ENCODE measurements around the gene ASIC4.

The ASIC4 gene

DNA sequence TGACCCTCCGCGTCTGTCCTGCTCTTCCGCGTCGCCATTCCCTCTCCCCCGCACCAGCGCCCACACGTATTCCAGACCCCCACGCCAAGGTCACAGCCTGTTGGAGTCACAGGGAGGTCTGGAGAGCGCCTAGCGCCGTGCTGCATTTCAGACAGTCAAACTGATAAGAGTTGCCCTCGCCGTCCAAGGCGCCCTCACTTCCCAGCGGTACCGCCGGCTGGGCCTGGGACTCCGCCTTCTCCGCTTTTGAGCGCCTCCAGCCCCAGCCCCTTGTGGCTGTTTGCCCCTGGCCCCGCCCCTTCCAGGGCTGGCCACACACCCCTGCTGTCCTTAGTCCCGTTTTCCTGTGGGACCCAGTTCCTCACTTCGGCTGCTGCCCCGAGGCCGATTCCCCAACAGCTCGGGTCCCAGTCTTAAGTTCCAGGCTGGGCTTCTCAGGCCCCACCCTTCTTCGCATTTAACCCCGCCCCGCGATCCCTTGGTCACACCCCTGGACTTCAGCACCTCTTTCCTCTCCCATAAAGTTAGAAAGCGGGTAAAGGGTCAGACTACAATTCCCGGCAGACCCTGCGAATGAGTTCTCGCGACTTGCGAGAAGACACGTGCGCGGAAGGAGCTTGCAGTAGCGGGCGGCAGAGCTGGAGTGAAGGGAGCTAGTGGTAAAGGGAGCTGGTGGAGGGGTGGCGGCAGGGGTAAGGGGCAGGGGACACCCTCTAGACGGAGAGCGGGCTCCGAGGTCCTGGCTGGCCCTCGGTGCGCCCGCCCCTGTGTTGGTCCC is 15.8 kb upstream of the ASIC4 start, which contains the start of gene GMPPA:
TSS of gene GMPPA (plus strand) at position 612 of the 778 bp plus-strand sequence. CDS start 1,085 bp downstream, outside the sequence.
- DNase-seq: peak; percentile 93 to 94

DNA sequence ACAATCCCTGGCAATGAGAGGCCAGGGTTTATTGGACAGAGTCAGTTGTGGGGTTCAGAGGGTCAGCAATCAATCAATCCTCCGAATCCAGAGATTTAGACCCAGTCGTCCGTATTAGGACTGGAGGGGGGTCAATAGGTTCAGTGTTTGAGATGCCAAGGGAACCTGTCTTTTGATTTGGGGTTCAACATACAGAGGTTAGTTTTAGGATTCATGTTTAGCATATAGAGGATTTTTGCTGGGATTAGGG is 15.3 kb upstream of the ASIC4 start:
- DNase-seq: no peak

DNA sequence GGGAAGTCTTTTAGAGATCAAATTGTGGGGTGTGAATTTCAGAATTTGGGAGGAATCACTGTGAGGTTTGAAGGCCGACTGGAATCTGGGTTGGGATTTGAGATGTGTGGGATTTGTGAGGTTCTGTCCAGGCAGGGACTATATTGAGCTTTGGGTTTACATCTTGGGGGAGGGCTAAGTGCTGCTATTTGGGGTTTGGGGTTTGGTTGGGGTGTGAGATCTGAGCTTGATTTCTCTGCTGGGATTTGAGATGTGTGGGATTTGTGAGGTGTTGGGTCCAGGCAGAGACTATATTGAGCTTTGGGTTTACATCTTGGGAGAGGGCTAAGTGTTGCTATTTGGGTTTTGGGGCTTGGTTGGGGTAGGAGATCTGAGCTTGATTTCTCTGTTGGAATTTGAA is 14.7 kb upstream of the ASIC4 start:
- DNase-seq: no peak

DNA sequence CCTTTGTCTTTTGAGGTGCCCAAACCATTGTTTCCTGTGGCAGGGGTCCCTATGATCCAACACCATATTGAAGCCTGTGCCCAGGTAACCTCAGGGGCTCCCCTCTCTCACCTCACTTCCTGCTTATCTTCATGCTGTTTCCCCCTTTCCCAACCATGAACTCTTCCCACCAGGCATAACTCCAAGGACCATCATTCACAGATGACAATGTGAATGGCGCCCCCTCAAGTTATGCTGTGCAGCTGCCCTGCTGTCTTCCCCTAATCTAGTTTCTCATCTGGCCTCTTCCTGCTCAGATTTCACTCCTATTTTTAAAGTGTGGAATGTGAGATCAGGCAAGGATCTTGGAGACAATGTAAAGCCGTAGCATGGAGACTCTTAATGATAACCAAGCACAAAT is 14.1 kb upstream of the ASIC4 start:
- DNase-seq: no peak

DNA sequence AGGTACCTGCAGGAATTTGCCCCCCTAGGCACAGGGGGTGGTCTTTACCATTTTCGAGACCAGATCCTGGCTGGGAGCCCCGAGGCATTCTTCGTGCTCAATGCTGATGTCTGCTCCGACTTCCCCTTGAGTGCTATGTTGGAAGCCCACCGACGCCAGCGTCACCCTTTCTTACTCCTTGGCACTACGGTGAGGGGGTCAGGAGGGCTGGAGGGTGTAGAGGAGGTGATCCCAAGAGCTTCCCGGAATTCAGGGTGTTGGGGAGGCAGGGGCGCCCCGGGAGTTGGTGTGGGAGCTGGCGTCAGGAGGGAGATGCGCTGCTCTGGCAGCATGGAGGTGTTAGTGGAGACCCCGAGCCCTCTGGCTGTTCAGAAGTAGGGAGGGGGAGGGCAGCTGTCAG is 12.4 kb upstream of the ASIC4 start:
- no peak for DNase-seq

DNA sequence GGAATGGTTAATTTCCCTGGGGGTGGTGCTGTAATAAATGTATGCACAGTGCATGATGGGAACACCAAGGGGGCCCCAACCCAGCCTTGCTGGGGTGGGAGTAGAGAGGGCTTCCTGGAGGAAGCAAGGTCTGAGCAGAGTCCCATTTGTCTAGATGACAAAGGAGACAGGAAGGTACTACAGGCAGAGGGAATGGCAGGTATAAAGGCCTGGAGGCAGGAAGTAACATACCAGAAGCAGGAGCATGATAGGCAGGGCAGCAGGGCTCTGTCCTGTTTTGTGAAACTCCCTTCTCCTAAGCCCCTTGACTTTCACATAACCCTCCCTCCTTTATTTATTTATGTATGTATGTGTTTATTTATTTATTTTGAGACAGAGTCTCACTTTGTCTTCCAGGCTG is 11.7 kb upstream of the ASIC4 start:
- DNase-seq: no peak

DNA sequence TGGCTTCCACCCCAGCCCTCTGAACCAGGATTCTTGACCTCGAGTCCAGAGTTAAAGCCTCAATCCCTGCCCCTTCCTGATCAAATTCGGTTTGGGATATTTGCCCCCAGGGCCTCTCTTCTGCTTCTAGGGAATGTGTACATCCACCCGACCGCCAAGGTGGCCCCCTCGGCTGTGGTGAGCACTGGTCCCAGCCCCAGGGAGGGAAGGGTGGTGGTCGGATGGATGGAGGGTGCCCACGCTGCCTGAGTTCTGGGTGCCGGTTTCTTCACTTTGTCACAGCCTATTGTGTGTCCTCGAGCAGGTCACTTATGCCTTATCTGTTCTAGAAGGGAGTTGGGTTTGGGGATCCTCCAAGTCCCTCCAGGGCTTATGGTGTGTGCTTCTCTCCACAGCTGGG is 8.7 kb upstream of the ASIC4 start:
- DNase-seq: no peak

DNA sequence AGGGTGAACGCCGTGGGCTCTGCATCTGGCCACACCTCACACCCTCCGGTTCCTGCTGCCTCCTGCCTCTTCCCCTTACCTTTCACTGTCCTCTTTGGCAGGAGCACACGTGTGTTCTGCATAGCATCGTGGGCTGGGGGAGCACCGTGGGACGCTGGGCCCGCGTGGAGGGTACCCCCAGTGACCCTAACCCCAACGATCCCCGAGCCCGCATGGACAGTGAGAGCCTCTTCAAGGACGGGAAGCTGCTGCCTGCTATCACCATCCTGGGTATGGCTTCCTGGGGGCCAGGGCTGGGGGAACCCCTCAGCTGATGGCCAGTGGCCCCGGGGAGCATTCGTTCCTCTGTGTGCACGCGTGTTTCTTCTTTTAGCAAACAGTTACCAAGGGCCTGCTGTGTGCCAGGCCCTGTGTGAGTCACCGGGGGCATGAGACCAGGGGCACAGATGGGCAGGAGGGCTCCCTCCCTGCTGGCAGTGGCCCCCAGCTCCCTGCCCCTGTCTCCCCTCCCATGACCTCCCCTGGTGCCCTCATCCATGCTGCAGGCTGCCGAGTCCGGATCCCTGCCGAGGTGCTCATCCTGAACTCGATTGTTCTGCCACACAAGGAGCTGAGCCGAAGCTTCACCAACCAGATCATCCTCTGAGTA is 8.0 kb upstream of the ASIC4 start:
- no peak for DNase-seq

DNA sequence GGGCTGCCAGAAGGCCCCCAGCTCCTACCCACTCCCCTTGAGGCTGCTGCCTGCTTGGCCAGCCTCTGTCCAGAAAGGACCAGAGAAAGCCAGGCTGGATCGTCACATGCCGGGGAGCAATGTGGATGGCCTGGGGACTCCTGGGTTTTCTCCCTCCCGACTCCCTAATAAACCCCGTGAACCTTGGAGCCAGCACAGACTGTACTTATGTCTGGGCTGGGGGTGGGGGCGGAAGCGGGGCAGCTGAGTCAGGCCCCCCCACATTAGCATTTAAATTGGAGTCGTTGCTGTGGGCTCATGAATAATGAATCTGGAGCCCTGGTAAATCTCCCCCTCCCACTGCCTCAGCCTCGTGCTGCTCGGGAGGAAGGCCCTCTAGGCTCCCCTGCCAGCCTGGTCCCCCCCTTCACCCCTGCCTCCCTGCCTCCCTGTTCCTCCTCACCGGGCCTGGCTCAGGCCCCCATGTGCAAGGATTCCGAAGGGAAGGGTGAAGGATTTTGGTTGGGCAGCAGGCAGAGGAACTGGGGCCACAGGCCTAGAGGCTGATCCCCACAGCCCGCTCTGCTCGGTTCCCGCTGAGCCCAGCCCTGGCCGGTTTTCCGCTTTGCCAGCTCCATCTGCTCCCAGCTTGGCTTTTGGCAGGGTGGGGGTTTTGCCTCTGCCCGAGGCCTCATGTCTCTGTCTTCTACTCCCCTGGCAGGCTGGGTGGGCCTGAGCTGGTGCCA is 7.3 kb upstream of the ASIC4 start:
- DNase-seq: no peak

DNA sequence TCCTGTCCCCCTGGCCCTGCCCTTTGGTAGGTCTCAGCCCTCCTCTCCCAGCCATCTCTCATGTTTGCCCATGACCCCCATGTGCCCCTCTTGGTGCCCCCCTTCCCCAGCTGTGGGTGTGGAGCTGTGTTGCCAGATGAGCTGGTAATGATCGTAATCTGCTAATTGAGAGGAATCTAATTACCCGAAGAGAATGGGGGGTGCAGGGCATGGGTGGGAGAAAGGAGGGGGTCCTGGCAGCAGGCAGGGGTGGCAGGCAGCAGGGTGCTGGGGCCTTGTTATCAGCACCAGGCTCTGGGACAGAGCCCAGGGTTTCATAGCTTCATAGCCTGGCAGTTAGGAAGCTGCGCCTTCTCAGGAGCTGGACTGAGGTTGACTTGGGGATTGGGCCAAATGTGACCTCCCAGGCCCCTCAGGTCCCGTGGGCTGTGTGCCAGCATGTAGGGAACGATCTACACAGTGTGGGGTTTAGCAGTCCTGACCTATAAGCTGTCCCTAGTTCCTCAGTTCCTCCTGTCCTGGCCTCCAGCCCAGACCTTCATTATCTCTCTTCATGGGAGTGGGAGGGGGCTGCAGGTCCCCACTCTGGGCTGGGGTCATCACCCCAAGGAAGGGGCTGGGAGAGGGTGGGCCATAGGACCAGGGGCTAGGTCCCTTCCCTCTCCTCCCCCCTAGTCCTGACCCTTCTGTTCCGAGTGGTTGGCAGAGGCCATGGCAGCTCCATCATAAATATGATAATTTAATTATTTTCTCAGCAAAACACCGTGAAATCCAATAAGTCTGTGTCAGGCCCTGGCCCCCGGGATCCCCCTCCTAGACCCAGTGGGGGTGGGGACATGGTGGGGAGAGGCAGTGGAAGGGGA is 6.5 kb upstream of the ASIC4 start:
- DNase-seq: no peak

DNA sequence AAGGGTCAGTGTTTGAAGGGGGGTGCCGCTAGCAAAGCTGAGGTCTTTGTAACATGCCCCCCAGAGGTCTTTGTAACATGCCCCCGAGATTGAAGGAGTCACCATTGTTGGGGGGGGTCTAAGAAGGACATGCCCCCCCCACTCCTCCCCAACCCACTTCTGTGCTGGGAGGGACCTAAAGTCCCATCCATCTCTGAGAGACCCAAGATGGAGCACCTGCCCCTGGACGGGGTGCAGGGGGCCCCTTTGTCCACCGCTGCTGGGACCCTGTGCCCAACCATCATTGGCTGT is 5.9 kb upstream of the ASIC4 start:
- no peak for DNase-seq

DNA sequence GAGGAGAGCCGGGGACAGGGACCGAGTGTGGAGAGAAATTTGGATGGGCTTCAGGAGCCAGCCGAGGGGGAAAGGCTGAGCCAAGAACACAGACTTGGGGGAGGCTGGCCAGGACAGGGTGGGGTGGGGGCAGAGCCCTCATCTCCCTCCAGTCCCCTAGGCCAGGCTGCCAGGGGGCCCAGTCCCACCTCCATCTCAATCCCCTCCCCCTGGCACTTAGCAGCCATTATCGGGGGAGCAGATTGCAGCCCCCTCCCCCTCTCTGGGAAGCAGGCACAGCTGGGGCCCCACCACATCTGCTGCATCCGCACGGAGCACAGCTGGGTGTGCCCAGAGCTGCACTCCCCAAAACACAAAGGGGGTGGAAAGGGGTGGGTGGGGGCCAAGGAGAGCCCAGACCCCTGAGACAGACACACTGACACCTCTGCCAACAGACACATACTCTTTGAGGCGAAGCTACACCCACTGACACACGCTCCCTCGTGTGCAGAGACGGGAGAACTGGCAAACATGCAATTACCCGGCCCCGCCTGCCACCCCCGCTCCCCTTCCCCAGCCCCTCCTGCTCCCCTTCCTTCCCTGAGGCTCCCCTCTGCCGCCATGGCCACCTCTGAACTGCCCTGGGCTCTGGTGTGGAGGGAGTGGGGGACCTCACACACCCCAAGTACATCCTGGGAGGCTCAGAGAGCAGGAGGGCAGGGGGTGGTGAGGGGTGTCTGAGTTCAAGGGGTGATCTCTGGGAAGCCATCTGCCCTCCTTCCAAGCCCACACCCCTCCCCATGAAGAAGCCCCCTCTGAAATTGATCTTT is 5.1 kb upstream of the ASIC4 start:
- DNase-seq: no peak

DNA sequence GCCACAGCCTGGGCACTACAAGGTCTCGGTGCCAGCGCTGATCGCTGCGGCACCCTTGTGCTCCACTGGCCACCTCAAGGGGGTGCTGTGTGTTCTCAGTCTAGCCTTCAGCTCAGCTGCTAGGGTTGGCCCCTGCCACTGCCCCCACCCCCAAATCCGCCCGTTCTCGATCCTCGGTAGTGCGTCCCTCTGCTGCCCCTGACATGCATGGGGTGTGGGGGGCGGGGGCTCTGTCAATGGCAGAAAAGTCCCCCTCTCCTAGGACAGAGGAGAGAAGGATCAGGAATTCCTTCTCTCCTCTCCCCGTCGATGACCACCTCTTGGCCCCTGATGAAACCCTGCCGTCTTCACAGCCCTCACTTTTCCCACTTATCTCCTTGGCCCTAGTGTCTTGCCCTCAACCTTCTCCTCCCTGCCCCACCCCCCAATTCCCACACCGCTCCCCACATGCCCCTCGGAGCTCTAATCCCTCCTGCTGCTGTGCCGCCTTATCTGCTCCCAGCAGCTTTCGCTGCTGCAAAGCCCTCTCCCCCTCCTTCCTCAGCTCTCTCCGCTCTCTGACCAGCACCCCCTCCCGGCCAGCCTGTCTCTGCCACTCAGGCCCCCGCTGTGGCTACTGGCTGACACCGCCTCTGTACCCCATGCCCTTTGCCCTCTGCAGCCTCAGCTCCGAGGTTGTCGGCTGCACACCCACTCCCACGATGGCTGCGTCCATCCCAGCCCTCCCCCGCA is 4.3 kb upstream of the ASIC4 start:
- peak; percentile 57 to 61 for DNase-seq

DNA sequence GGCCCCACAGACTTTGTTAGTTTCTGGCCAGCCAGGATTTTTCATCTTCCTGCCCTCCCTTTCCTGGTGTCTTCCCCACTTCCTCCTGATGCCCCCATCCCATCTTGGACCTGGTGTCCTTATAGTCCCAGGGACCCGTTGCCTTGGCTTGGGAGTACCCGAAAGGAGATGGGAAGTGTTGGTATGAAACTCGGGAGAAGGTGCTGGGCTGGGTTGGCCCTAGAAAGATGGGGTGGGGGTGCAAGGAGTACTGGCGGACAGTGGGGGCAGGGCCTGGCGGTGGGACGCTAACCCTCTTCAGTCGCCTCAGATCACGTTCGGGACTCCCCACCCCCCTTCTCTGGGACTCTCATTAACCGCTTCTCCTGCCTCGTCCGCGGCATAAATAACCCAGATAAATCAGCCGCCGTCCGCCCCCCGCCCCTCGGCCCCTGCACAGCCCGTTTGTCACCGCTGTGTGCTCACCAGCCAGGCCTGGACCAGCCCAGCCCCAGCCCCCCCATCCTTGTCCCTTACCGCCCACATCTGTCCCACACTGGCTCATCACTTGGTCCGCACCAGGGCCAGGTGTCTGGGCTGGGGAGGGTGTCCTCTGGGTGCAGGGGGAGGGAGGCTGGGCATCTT is 3.7 kb upstream of the ASIC4 start:
- DNase-seq: no peak

DNA sequence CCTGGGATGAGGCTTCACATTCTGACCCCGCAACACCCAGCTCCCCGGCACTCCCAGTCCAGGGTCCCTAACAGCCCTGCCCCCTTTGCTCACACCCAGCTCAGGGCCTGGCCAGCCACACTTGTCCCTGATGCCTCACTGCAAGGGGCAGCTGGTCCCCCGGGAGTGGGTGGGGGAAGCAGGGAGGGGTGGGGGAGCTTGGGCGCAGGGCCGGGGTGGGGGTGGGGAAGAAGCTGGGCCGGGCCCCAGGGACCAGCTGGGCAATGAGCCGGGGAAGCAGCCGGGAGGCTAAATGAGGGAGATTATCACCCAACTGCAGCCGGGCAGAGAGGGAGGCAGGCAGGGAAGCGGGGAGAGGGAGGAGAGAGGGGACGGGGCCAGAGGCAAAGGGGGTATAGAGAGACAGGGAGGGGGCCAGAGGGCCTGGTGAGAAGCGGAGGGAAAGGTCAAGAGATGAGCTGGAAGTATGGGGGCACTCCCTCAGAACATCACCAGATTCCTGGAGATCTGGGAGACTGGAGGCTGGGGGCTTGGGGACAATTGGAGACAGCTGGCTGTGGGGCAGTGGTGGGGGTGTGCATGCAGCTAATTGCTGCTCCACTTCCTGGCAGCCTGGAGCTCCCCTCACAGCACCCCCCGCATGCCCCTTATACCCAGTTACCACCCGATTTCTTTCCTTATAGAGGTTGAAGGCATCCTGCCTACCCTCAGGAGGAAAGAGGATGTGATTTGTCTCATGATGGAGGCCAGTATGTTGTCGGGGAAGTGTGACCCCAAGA is 2.5 kb upstream of the ASIC4 start:
- no peak for DNase-seq

DNA sequence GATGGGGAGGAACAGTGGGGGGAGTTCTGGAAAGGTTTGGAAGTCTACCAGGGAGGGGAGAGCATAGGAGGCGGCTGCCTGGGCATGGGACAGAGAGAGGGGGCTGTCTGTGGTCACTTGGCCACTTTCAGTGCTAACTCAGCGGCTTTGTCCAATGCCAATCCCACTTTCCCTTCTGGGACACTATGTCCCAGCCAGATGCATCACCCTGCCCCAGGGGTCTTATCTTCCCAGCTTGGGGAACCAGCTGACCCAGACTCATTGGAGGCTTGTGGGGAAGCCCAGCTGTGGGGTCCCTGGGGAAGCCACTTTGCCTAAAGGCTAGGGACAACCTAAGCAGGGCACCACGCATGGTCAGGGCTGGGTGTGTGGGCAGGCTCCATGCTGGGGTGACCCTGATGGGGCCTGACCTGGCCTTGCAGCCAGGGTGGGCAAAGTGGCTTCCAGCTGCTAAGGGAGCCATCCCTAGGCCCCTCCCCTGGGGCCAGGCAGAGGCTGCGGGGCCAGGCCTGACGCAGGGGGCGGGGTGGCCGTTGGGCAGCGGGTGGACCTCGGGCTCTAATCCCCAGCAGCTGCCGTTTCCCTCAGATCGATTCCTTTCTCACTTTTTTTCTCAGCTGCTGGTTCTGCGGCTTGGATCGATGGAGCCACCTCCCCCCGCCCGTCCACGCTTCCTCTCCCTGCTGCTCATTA is 1.6 kb upstream of the ASIC4 start:
- DNase-seq: no peak

DNA sequence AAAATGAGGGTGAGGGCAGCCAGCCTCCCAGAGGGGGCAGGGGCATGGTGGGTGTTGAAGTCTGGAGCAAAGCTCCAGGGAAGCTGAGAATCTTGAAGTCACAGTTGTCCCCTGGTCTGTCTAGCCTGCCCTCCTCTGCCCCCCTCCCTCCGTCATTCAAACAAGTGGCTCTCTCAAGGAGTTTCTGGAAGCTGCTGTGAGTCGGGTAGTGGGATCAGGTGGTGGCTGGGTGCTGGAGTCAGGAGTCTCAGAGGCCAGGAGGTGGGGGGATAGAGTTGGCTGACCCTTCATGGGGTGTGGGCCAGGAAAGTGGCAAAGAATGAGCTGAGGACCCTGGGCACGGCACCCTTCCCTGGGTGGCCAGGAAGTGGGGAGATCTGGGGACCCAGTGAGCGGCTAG is 495 bp upstream of the ASIC4 start:
- no peak for DNase-seq

DNA sequence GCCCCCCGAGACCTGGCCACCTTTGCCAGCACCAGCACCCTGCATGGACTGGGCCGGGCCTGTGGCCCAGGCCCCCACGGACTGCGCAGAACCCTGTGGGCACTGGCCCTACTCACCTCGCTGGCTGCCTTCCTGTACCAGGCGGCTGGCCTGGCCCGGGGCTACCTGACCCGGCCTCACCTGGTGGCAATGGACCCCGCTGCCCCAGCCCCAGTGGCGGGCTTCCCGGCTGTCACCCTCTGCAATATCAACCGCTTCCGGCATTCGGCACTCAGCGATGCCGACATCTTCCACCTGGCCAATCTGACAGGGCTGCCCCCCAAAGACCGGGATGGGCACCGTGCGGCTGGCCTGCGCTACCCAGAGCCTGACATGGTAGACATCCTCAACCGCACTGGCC is 554 bp downstream of the ASIC4 start:
- DNase-seq: no peak

DNA sequence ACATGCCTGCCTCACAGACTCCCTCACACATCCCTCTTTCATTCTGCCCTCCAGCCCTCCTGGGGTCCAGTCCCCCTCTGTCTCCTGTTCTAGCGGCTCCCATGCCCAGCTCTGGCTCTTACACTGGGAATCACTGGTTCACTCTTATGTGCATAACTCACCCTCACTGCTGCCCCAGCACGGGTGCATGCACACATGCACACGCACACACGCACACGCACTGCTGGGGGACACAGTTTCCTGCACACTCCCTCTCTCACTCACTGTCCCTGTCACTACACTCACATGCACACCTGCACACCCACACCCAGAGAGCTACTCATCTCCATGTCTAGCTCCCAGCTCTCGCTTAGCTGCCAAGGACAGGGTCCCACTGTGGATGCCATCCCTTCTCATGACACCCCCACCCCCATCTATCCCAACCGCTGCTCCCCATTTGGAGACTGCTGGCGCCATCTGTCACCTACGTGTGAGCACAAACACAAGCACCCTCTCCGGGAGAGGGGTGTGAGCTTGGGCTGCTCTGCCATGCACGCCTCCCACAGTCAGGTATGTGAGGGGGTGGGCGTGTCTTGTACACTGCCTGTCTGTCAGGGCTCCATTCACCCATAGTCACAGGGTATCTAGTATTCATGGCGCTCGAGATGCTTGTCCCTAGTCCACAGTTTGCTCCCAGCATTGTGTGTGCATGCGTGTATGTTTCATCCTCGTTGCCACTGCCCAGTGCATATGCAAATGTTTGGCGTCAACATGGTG is 1.8 kb downstream of the ASIC4 start:
- DNase-seq: no peak

All from stimulated activated CD4-positive, alpha-beta T cell treated with anti-CD3 and anti-CD28 coated beads, Interleukin-2, amount 100 ng/mL, for 24 hours (primary cell).